DOHH2 (cell line): Measurements from ENCODE around the gene BRSK2.

Source experiments
- CTCF ChIP-seq: fragments of 200-600 bp; sonication (generic); IDR thresholded peaks from one replicate; pipeline ENCODE4 v1.5.1; 2014; ENCODE audit warnings: antibody characterized with exemption, mild to moderate bottlenecking, low read depth, low read length; ENCODE audit not compliant: poor library complexity, severe bottlenecking
- EZH2phosphoT487 ChIP-seq: fragments of 200-600 bp; sonication (generic); IDR thresholded peaks from 2 replicates; pipeline ENCODE4 v1.6.1; 2017; ENCODE audit warnings: borderline replicate concordance, mild to moderate bottlenecking, antibody characterized with exemption, low read length, moderate library complexity, mixed read lengths

GRCh38 chr11:1401171-1401445 lies 11.4 kb downstream of the BRSK2 start:
- TF ChIP-seq CTCF = no peak
- TF ChIP-seq EZH2phosphoT487 = no peak
